GM18511 (cell line): ENCODE measurements around the gene ACCS.
A peak's percentile ranks its signal among the peaks of the same experiment; 100 is the strongest.

Experiments used
- ATAC-seq: cut with Tn5 transposase; IDR thresholded peaks from one replicate; pipeline ENCODE4 v1.9.1; 2021; ENCODE audit warnings: mild to moderate bottlenecking, moderate library complexity; ENCODE audit not compliant: unreplicated experiment

ACCS gene

GRCh38 chr11:44036811-44037657 is 29.0 kb upstream of the ACCS start:
- peak; percentile 80 for ATAC-seq

DNA sequence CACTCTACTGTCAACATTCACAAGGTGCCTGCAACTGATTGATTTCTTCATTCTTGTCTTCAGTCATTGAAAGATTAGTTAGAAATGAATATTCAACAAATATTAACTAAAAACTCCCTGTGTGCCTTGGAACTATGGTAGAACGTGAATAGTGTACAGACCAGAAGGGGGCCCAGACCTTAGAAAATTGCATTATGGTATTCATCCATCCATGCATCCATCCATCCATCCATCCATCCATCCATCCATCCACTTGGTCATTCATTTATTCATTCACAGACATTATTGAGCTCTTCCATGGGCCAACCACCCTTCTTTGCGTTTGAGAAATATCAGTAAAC is 28.4 kb upstream of the ACCS start:
- no peak for ATAC-seq

- ATAC-seq, result no peak
Observed at GRCh38 chr11:44043157-44043556, 22.9 kb upstream of the ACCS start.

DNA sequence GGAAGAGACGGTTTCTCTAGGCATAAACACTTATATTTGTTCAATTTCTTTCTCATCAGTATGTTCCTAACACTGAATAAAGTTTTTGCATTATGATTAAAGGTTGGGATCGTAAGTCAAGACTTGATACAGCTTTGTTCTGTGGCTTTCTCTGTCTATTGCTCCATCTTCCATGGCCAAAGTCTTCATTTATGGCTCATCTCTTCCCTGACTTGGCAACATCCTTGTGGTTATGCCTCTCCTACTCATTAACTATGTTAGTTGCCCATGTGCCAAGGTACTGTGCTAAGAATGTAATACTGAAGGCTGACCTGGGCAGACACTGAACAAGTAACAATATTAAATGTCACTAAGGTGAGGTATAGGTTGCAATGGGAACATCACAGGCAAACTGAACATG is 19.9 kb upstream of the ACCS start:
- ATAC-seq, result no peak

DNA sequence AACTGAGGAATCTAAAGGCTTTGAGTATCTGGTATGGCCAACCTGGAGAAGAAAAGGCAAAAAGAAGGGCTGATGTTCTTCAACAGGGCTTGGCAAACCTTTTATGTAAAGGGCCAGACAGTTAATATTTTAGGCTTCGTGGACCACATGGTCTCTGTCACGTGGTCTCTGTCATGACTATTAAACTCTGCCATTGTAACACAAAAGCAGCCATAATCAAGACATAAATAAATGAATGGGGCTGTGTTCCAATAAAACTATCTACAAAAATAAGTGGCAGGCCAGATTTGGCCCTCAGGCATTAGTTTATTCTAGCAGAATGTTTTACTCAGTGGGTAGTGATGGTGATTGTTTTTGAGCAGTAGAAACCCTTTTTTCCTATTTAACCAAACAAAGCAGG is 18.8 kb upstream of the ACCS start:
- ATAC-seq, result no peak

GRCh38 chr11:44047931-44048431 is 18.1 kb upstream of the ACCS start, which contains the start of gene ACCSL:
Gene ACCSL (plus strand): TSS chr11:44047981. CDS start chr11:44048037, 56 bp downstream.
- no peak for ATAC-seq

GRCh38 chr11:44049832-44050231 is 16.2 kb upstream of the ACCS start:
- no peak for ATAC-seq

- ATAC-seq, result no peak
Observed at GRCh38 chr11:44051171-44051570, 14.9 kb upstream of the ACCS start.

DNA sequence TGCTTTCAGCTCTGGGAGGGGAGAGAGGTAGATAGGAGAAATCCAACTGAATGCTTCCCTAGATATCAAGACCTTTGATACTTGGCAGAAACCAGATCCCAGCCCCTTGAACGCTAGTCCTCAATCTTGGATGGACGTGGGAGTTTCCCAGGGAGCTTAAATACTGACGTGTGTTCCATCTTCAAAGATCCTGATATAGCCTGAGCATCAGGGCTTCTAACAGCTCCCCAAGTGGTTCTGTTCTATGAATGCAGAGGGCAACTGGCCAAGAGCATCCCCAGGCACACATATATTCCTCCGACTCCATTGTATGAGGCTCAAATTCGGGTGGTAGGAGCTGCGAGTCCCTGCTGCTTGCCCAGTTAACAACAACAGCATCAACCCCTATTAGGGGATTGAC is 8.7 kb upstream of the ACCS start:
- no peak for ATAC-seq

DNA sequence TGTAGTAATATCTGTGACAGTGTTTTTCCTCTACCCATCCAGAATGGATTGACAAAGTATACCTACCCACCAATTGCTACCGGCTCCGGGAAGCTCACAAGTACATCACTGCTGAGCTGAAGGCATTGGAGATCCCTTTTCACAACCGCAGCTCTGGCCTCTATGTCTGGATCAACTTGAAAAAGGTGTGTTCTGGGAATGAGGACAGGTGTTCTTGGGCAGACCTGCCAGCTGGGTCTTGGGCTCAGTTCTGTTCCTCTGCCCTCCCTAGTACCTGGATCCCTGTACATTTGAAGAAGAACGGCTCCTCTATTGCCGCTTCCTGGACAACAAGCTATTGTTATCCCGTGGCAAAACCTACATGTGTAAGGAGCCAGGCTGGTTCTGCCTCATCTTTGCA is 7.8 kb upstream of the ACCS start:
- no peak for ATAC-seq

GRCh38 chr11:44065161-44065661 is 859 bp upstream of the ACCS start:
- no peak for ATAC-seq

GRCh38 chr11:44066732-44067141 is 667 bp downstream of the ACCS start:
- no peak for ATAC-seq

DNA sequence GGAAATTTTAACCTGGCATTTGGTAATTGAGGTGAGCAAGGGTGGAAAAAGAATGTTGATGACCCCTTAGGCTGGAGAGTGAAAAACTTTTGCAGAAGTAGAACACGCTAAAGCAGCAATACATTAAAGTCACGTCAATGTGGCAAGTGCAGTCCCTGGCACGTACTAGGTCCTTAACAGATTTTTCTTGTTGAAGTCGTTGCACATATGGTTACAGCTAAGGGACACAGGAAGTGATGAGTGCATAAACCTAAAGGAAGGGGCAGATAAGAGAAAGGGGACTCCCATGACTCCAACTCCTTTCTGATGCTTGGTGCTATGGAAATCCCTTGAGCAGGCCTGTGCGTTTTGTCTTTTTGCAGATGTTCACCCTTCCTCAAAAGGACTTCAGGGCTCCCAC is 1.2 kb downstream of the ACCS start:
- ATAC-seq, result no peak

- ATAC-seq, result no peak
Observed at GRCh38 chr11:44068180-44068579, 2.1 kb downstream of the ACCS start.

DNA sequence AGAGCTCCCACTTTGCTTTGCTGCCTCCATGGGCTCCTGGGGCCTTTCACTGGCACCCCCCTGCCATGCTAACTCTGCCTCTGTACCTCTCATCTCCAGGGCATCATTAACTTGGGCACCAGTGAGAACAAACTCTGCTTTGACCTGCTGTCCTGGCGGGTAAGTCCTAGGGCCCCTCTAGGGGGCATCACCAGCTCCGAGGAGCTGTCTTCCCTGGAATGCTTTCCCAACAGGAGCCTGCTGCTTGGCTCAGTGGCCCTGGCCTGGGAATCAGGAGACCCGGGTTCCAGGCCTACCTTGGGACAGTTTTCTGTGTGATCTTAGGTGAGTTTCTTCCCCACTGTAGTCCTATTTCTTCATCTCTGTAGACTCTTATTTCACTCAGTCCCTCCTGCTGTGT is 5.1 kb downstream of the ACCS start:
- no peak for ATAC-seq

- ATAC-seq, result no peak
Observed at GRCh38 chr11:44072757-44073658, 6.9 kb downstream of the ACCS start.

DNA sequence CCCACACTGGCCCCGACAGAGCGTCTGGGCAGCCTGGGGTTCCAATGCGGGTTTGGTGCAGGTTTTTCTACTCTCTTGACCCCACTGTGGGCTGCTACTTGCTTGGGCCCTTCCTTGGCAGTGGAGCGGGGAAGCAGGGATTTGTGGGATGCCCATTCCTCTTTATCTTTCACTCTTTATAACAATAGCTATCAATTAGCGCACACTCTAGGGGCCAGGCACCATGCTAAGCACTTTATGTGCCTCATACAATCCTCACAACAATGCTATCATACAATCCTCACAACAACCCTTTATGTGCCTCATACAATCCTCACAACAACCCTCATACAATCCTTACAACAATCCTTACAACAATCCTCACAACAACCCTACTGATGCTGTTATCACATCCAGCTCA is 12.7 kb downstream of the ACCS start:
- ATAC-seq, result no peak

DNA sequence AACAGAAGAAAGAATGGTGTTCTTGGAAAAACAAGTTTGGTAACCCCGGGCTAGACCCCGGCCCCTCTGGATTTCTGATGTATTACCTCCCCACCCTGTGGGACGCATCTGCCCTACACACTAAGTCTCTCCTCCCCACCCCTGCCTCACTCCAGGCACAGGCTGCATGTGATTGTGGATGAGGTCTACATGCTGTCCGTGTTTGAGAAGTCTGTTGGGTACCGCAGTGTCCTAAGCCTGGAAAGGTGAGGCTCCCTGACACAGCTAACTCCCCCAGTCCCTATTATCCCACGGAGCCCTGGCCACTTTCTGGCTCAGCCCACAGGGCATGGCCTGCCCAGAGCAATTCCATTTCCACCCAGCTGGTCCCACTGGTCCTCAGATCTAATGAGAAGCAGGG is 13.3 kb downstream of the ACCS start:
- no peak for ATAC-seq

DNA sequence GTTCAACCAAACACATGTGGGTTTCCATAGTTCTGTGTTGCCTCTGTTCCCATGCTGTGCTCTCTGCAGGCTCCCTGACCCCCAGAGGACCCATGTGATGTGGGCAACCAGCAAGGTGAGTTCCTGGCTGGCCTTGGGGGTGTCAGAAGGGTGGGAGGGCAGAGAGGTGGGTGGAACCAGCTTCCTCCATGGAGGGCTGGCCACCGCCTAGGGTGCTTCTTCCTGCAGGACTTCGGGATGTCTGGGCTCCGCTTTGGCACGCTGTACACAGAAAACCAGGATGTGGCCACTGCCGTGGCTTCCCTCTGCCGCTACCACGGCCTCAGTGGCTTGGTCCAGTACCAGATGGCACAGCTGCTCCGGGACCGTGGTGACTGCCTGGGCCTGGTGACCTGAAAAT is 14.9 kb downstream of the ACCS start:
- no peak for ATAC-seq

DNA sequence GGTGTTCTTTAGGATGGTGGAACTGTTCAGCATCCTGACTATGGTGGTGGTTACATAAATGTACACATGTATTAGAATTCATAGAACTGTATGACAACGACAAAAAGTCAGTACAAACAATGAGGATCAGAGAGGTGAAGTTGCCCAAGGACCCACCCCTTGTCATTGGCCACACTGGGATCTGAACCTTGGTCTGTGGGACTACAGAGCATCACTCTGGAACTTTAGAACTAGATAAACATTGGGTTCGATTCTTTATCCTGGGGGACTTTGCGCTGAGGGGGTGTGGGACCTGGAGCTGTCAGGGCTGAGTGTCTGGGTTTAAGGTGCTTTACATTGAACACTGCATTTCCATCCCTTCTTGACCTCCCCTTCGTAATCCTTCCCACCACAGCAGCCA is 16.6 kb downstream of the ACCS start:
- no peak for ATAC-seq

GRCh38 chr11:44083433-44083832 is 17.4 kb downstream of the ACCS start:
- ATAC-seq, result no peak

DNA sequence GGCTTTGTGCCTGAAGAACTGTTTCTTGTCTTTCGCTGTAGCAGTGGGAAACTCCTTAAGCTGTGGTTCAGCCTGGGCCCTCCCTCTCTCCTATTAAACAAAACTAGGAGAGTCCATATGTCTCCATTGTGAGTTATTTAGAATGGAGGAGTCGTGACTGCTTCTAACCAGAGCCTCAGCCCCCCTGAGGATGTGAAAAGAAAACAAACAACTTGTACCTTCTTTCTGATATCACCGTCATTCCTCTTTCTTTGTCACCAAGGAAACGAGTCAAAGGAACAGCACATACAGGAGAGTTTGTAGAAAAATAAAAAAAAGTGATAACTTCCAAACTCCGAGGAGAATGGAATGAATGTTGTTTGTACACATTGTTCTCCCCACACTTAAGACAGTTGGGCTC is 17.8 kb downstream of the ACCS start:
- ATAC-seq, result no peak
